Hepatocyte (in vitro differentiated cells): ENCODE results near the gene OTUD5. TPM values are rescaled to one million over a fixed set of nuclear protein-coding genes. Genes with fewer than 3 reads are reported as not detected.

Source experiments
- DNase-seq: peaks from one replicate; pipeline ENCODE4 v3.0.0-alpha.2; 2016; ENCODE audit warnings: low spot score
- H2AFZ ChIP-seq: fragments of 200-600 bp; sonication (generic); 2 replicates; pipeline ENCODE4 v1.6.0; 2016; ENCODE audit warnings: antibody characterized with exemption, mild to moderate bottlenecking
- H3K27ac ChIP-seq: fragments of 200-600 bp; sonication (generic); 2 replicates; pipeline ENCODE4 v1.5.1; 2016; ENCODE audit warnings: mild to moderate bottlenecking
- H3K27me3 ChIP-seq: fragments of 200-600 bp; sonication (generic); 2 replicates; pipeline ENCODE4 v1.6.1; 2016
- H3K36me3 ChIP-seq: fragments of 200-600 bp; sonication (generic); replicated peaks from 2 replicates; pipeline ENCODE4 v1.5.1; 2016; ENCODE audit warnings: low read depth; ENCODE audit not compliant: insufficient read depth
- H3K4me1 ChIP-seq: fragments of 200-600 bp; sonication (generic); 2 replicates; pipeline ENCODE4 v1.5.1; 2016; ENCODE audit warnings: mild to moderate bottlenecking, moderate library complexity; ENCODE audit not compliant: insufficient read depth
- H3K4me2 ChIP-seq: fragments of 200-600 bp; sonication (generic); 2 replicates; pipeline ENCODE4 v1.6.0; 2016
- H3K4me3 ChIP-seq: fragments of 200-600 bp; sonication (generic); 2 replicates; pipeline ENCODE4 v1.5.1; 2016; ENCODE audit warnings: mild to moderate bottlenecking
- H3K79me2 ChIP-seq: fragments of 200-600 bp; sonication (generic); 2 replicates; pipeline ENCODE4 v1.6.0; 2017; ENCODE audit warnings: mild to moderate bottlenecking
- H3K9me2 ChIP-seq: fragments of 200-600 bp; sonication (generic); replicated peaks from 2 replicates; pipeline ENCODE4 v1.6.0; 2017; ENCODE audit warnings: mild to moderate bottlenecking; ENCODE audit not compliant: insufficient read depth
- H3K9me3 ChIP-seq: fragments of 200-600 bp; sonication (generic); 2 replicates; pipeline ENCODE4 v1.5.1; 2016; ENCODE audit warnings: low read depth, mild to moderate bottlenecking
- H4K20me1 ChIP-seq: fragments of 200-600 bp; sonication (generic); 2 replicates; pipeline ENCODE4 v1.6.0; 2016; ENCODE audit warnings: mild to moderate bottlenecking; ENCODE audit not compliant: insufficient read depth, poor library complexity, severe bottlenecking
- EZH2 ChIP-seq: fragments of 200-600 bp; sonication (generic); IDR thresholded peaks from 2 replicates; pipeline ENCODE4 v1.6.1; 2016; ENCODE audit warnings: antibody characterized with exemption, mild to moderate bottlenecking, borderline replicate concordance
- EZH2phosphoT487 ChIP-seq: fragments of 200-600 bp; sonication (generic); IDR thresholded peaks from one replicate; pipeline ENCODE4 v1.6.1; 2018; ENCODE audit warnings: antibody characterized with exemption, mild to moderate bottlenecking, low read depth, moderate library complexity; ENCODE audit not compliant: unreplicated experiment, severe bottlenecking
- WGBS: methylation state at CpG from one replicate; pipeline ENCODE4 v1.1.6; 2016; ENCODE audit warnings: low lambda C conversion rate; ENCODE audit errors: missing lambda C conversion rate; 5-methylcytosine and 5-hydroxymethylcytosine counted together
- polyA plus RNA-seq: library from polyadenylated mRNA; unstranded; fragments of >200 nt; fragmentation: Nextera tagmentation; extraction: Ambion mirVana; gene quantifications from 2 replicates; pipeline ENCODE4 v1.2.1, GENCODE V29; 2016
- total RNA-seq: library from RNA; depleted of rRNA; stranded (reverse); fragments of >200 nt; gene quantifications from 2 replicates; pipeline ENCODE4 v1.2.3, GENCODE V29; 2014
- TF ChIP-seq, protein P1 (sequence below): fragments of 200-600 bp; sonication (generic); IDR thresholded peaks from 2 replicates; pipeline ENCODE4 v1.5.1; 2016; ENCODE audit warnings: antibody characterized with exemption, mild to moderate bottlenecking; ENCODE audit not compliant: poor library complexity

Gene OTUD5
- total and polyA plus RNA-seq, 2 experiments from 2014 or later = 32.5 to 51.2 TPM

DNA sequence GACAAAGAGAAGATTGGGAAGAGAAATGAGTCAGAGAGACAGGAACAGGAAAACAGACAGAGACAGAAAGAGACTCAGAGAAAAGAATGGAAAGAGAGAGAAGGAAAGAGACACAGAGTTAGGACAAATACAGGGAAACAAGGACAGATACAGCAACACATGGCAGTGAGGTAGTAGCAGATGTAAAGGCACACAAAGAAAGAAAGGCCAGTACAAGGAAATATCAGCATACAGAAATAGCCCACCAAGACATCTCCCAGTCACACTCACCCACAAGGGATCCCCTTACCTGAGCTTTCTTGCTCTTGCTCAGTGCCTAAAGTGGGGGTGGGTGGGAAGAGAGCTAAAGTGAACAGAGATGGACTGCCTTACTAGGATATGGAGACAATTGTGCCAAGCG, 40.5 kb upstream of the OTUD5 start:
- no peaks in the 10 kb centered on the region for H3K9me2 ChIP-seq
- H4K20me1 ChIP-seq = no peaks in the 10 kb centered on the region
- 64% methylated on average over 1 of the region's 1 CpG for WGBS
- no peaks in the 10 kb centered on the region for H3K4me1 ChIP-seq
- no peak overlapping the region for H2AFZ ChIP-seq
- no peaks in the 10 kb centered on the region for H3K9me3 ChIP-seq
- H3K27ac ChIP-seq = no peak overlapping the region
- H3K27me3 ChIP-seq = no peaks in the 10 kb centered on the region
- H3K4me3 ChIP-seq = no peak overlapping the region
- no peaks in the 10 kb centered on the region for H3K36me3 ChIP-seq
- TF ChIP-seq, protein P1, sequence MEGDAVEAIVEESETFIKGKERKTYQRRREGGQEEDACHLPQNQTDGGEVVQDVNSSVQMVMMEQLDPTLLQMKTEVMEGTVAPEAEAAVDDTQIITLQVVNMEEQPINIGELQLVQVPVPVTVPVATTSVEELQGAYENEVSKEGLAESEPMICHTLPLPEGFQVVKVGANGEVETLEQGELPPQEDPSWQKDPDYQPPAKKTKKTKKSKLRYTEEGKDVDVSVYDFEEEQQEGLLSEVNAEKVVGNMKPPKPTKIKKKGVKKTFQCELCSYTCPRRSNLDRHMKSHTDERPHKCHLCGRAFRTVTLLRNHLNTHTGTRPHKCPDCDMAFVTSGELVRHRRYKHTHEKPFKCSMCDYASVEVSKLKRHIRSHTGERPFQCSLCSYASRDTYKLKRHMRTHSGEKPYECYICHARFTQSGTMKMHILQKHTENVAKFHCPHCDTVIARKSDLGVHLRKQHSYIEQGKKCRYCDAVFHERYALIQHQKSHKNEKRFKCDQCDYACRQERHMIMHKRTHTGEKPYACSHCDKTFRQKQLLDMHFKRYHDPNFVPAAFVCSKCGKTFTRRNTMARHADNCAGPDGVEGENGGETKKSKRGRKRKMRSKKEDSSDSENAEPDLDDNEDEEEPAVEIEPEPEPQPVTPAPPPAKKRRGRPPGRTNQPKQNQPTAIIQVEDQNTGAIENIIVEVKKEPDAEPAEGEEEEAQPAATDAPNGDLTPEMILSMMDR = no peak
- TF ChIP-seq EZH2phosphoT487 = no peak
- no peak for TF ChIP-seq EZH2
- H3K4me2 ChIP-seq = no peak overlapping the region
- H3K79me2 ChIP-seq = peaks cover 14% of the 10 kb centered on the region
- DNase-seq = no peak

DNA sequence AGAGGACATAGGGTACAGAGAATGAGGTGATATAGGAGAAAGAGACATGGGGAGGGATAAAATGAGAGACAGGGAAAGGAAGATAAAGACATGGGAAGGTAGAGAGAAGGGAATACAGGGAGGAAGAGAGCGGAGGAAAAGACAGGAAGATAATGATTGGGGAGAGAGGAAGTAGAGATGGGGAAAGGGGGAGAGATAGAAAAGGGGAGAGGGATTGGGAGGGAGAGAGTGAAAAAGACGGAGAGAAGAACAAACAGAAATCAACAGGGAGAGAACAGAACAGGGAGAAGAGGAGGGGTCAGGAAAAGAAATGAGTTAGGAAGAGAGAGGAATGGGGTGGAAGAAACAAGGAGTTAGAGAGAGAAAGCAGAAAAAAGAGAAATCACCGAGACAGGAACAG, 40.0 kb upstream of the OTUD5 start:
- Histone ChIP-seq H3K4me3 (no peak overlapping the region), H3K27me3 (no peaks in the 10 kb centered on the region), H3K27ac (no peak overlapping the region), H3K4me2 (no peak overlapping the region), H4K20me1 (no peaks in the 10 kb centered on the region), H2AFZ (no peak overlapping the region), H3K36me3 (no peaks in the 10 kb centered on the region), H3K9me2 (no peaks in the 10 kb centered on the region), H3K4me1 (no peaks in the 10 kb centered on the region), H3K79me2 (peaks cover 14% of the 10 kb centered on the region), H3K9me3 (no peaks in the 10 kb centered on the region)
- 86% methylated on average over 2 of the region's 3 CpGs for WGBS
- DNase-seq = no peak
- TF ChIP-seq, protein P1 = no peak
- TF ChIP-seq EZH2 (no peak), EZH2phosphoT487 (no peak)

DNA sequence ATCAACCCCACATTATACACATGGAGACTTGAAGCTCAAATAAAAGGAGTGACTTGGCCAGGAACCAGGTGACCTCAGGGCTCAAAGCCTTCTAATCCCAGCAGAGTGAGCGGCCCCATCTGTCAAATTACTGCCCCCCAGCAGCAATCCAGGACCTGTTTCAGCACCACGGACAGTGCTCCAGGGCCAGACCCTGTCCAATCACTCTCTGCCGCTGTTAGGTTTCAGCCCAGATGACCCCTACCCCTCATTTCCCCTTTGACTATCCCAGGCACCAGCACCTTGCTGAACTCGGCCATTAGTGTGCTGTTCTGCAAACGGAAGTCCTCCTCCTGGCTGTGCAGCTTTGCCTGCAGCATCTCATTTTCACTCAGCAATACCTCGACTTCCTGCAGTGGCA, 39.6 kb upstream of the OTUD5 start:
- DNase-seq = no peak
- TF ChIP-seq EZH2 = no peak
- no peak overlapping the region for H2AFZ ChIP-seq
- H4K20me1 ChIP-seq = no peaks in the 10 kb centered on the region
- H3K4me1 ChIP-seq = no peaks in the 10 kb centered on the region
- H3K4me3 ChIP-seq = no peak overlapping the region
- H3K9me3 ChIP-seq = no peaks in the 10 kb centered on the region
- no peaks in the 10 kb centered on the region for H3K27me3 ChIP-seq
- H3K4me2 ChIP-seq = no peak overlapping the region
- no peaks in the 10 kb centered on the region for H3K9me2 ChIP-seq
- H3K79me2 ChIP-seq = peaks cover 14% of the 10 kb centered on the region
- WGBS = 64% methylated on average over 6 of the region's 6 CpGs
- no peaks in the 10 kb centered on the region for H3K36me3 ChIP-seq
- no peak overlapping the region for H3K27ac ChIP-seq

DNA sequence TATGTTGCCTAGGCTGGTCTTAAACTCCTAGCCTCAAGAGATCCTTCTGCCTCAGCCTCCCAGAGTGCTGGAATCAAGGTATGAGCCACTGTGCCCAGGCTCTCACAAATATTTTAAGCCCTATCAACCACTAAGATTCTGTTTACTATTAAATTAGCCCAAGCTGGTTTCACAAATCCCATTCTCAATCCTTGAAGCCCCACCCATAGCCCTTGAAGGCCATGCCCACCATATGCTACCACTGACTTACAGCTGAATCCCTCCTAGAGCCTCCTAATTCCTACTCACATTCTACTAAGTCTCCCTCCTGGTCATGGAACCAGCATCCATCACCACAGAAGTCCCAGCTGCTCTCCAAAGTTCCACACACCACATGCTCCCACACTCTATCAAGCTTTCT, 34.9 kb upstream of the OTUD5 start:
- Histone ChIP-seq H3K9me3 (no peaks in the 10 kb centered on the region), H3K4me1 (no peaks in the 10 kb centered on the region), H3K4me2 (no peak overlapping the region), H3K27me3 (no peaks in the 10 kb centered on the region), H3K4me3 (no peak overlapping the region), H4K20me1 (no peaks in the 10 kb centered on the region), H3K27ac (no peak overlapping the region), H3K79me2 (no peaks in the 10 kb centered on the region), H3K36me3 (no peaks in the 10 kb centered on the region), H2AFZ (no peak overlapping the region), H3K9me2 (no peaks in the 10 kb centered on the region)
- TF ChIP-seq EZH2phosphoT487 (no peak), EZH2 (no peak)
- TF ChIP-seq, protein P1 = no peak
- no peak for DNase-seq
